GM06990 (cell line): Measurements from ENCODE around the gene CHRNA7.

Experiments used
- DNase-seq: peaks from one replicate; pipeline ENCODE4 v3.0.0-alpha.2; 2011; ENCODE audit not compliant: insufficient read length; ENCODE audit errors: extremely low read depth
- H3K27me3 ChIP-seq: replicated peaks from 2 replicates; pipeline ENCODE4 v1.6.0; 2011; ENCODE audit warnings: low read length; ENCODE audit not compliant: control insufficient read depth, insufficient read depth
- H3K36me3 ChIP-seq: 2 replicates; pipeline ENCODE4 v1.5.1; 2011; ENCODE audit warnings: low read length; ENCODE audit not compliant: control insufficient read depth, insufficient read depth
- H3K4me3 ChIP-seq: replicated peaks from 2 replicates; pipeline ENCODE4 v1.5.1; 2011; ENCODE audit warnings: low read depth, mild to moderate bottlenecking, control low read depth, low read length
- TF ChIP-seq, protein P1 (sequence below): IDR thresholded peaks from 2 replicates; pipeline ENCODE4 v1.5.1; 2011; ENCODE audit warnings: low read length, control low read depth, mild to moderate bottlenecking, inconsistent platforms; ENCODE audit not compliant: insufficient read depth, poor library complexity, severe bottlenecking

The CHRNA7 gene

DNA sequence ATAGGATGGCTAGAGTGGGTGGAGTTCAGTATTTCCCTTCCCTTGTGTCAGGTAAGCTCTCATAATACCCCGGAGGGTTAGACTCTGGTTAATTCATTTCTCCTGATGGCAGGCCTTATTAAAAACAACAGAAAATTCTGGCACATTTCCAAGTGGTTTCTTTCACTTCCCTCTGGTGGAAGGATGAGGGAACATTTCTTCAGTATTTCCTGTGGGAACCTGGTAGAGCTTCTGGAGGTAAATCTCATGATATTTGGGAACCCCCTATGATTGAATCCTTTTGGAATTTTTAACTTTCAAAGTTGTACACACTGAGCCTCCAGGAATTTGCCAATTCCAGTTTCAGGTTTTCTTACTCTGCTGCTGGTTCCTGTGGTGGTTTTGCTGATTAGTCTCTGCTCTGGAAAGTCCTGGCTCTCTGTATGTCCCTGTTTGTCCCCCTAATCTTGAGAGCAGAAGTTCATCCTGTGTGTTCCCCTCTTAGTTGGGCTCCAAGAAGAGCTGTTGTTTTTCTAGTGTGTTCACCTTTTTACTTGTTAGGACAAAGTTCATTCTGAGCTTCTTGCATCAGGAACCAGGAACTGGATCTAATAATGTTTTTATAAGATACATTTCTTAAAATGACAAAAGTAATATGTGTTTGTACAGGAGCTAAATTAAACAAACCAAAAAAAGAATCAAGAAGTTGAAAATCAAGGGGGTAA, 12.1 kb downstream of the CHRNA7 start:
- Histone ChIP-seq H3K36me3 (no peaks in the 10 kb centered on the region), H3K27me3 (no peaks in the 10 kb centered on the region; the same call in 1 of the 2 replicates), H3K4me3 (no peak overlapping the region)
- DNase-seq: no peak
- TF ChIP-seq, protein P1, sequence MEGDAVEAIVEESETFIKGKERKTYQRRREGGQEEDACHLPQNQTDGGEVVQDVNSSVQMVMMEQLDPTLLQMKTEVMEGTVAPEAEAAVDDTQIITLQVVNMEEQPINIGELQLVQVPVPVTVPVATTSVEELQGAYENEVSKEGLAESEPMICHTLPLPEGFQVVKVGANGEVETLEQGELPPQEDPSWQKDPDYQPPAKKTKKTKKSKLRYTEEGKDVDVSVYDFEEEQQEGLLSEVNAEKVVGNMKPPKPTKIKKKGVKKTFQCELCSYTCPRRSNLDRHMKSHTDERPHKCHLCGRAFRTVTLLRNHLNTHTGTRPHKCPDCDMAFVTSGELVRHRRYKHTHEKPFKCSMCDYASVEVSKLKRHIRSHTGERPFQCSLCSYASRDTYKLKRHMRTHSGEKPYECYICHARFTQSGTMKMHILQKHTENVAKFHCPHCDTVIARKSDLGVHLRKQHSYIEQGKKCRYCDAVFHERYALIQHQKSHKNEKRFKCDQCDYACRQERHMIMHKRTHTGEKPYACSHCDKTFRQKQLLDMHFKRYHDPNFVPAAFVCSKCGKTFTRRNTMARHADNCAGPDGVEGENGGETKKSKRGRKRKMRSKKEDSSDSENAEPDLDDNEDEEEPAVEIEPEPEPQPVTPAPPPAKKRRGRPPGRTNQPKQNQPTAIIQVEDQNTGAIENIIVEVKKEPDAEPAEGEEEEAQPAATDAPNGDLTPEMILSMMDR: no peak

DNA sequence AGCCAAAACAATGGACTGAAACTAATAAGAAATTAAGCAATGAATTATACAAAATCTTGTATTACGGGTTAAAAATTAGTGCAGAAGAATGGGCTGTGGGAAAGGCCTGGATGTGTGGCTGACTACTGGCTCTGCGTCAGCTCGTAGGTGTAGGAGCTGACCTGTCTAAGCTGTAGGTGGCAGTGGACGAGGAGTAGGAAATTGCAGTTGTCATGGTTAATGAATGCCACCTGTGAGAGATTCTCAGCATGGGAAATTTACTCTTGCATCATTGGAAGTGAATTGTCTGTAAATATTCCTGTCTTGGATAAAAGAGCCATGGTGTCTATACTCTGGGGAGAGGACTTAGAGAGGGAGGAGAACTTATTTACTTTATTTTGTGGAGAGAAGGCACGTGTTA, 23.4 kb downstream of the CHRNA7 start:
- H3K36me3 ChIP-seq: no peaks in the 10 kb centered on the region
- no peak for DNase-seq
- H3K4me3 ChIP-seq: no peak overlapping the region
- no peaks in the 10 kb centered on the region for H3K27me3 ChIP-seq
- TF ChIP-seq, protein P1: no peak

DNA sequence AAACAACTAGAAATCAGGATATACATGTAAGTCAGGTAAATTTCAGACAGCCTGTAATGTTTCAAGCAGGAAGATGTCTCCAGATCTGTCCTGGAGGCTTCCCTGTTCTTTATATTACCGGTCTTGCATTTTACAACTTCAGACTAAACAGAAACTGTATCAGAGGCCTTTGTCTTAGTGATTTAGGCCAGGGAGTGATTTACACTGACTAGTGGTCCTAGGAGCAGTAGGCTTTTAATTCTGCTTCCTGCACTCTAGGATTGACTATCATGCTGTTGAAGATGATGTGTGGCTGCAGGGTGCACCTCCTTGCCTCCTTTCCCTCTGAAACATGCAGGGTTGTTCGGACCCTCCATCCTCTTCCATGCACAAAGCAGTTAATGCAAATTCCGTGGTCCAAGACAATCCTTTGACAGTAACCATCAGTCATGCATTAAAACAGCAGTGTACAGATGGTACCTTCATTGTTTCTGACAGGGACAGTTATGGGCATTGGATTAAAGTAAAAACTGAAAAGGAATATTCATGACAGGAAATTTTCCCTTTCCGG, 27.6 kb downstream of the CHRNA7 start:
- Histone ChIP-seq H3K4me3 (no peak overlapping the region), H3K27me3 (peaks cover 1% of the 10 kb centered on the region; the same call in 1 of the 2 replicates), H3K36me3 (no peaks in the 10 kb centered on the region)
- TF ChIP-seq, protein P1: no peak
- DNase-seq: no peak

DNA sequence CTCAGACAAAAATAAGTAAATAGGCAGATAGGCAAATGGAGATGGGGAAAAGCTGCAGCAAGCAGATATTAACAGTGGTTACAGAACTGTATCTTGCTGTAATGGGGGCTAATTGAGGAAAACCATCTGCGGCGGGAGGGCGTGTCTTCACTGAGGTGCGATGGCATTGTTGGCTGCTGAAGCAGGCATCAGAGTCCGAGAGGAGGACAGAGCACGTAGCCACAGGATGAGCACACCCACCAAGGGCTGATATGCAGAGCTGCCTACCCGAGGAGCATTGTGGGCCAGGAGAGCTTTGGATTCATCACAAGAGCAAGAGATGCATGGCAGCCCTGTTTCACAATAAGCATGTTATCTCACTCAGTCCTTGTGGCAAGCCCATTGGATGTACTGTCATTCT, 30.4 kb downstream of the CHRNA7 start:
- DNase-seq: no peak
- Histone ChIP-seq H3K36me3 (no peaks in the 10 kb centered on the region), H3K27me3 (peaks cover 1% of the 10 kb centered on the region; the same call in 1 of the 2 replicates), H3K4me3 (no peak overlapping the region)
- TF ChIP-seq, protein P1: no peak

DNA sequence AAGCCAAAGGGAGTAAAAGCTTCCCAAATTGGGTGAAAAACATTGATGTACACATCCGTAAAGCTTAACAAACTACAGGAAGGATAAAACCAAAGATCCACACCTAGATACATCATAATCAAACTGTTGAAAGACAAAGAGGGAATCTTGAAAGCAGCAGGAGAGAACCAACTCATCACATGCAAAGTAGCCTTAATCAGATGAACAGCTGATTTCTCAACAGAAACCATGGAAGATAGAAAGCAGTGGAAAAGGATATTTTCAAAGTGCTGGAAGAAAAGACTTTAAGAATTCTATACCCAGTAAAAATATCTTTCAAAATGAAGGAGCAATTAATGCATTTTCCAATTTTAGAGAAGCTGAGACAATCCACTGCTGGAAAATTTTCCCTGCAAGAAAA, 36.8 kb downstream of the CHRNA7 start:
- DNase-seq: no peak
- TF ChIP-seq, protein P1: no peak
- Histone ChIP-seq H3K27me3 (no peaks in the 10 kb centered on the region), H3K36me3 (no peaks in the 10 kb centered on the region), H3K4me3 (no peak overlapping the region)
